ENCODE measurements around the gene CCL8.

The CCL8 gene

DNA sequence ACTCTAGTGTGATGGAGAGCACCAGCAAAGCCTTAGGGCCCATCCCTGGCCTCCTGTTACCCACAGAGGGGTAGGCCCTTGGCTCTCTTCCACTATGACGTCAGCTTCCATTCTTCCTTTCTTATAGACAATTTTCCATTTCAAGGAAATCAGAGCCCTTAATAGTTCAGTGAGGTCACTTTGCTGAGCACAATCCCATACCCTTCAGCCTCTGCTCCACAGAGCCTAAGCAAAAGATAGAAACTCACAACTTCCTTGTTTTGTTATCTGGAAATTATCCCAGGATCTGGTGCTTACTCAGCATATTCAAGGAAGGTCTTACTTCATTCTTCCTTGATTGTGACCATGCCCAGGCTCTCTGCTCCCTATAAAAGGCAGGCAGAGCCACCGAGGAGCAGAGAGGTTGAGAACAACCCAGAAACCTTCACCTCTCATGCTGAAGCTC, at the start of gene CCL8:
Gene CCL8 (plus strand): TSS at position 397 of the 445 bp plus-strand sequence. CDS start 67 bp downstream, outside the sequence.
- no peak for DNase-seq

DNA sequence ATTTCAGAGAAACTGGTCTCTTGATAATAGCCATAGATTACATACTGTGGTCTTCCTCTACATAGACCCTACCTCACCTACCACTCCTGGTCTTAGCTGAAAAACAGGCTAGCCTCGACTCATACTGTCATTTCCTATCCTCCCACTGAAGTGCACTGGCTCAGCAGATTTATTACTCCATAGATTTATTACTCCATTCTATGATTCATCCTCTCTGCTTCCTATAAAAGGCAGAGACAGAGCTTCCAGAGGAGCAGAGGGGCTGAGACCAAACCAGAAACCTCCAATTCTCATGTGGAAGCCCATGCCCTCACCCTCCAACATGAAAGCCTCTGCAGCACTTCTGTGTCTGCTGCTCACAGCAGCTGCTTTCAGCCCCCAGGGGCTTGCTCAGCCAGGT, 49.3 kb upstream of the CCL8 start, which contains the start of gene CCL7:
Gene CCL7 (plus strand): TSS at position 253 of the 400 bp plus-strand sequence. CDS start 70 bp downstream, at position 323.
- no peak for DNase-seq

DNA sequence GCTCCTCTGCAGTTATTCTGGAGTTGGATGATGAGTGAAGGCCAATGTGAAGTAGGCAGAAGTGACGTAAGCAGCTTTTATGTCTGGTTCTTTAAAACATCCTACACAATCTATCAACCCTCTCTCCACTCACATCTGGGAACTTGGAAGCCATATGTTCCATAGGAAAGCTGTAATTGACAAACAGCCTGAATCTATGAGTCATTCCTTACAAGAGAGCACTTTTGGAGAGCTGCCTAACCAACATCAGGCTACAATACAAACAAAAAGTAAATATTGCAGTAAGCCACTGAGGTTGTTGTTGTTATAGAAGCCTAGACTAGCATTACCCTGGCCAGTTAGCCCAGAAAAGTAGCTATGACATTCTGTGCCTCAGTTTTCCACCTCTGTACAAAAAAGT, 43.4 kb upstream of the CCL8 start:
- DNase-seq, result no peak

DNA sequence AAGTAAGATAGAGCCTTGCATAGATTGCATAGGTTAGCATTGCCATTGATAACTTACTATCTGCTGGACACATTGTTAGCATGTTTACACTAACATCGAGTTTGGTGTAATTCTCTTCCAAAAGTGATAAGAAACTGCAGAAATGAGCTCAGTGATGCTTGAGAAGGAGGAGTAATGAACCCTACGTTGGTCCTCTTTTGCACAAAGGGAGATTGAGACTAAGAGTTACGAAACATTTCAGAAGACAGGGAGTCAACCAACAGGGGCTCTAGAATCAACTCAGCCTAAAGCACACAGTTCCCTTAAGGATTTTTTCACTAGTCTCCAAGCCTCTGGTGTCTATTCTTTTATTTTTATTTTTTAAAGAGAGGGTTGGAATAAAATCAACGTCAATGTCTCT, 42.4 kb upstream of the CCL8 start:
- no peak for DNase-seq

DNA sequence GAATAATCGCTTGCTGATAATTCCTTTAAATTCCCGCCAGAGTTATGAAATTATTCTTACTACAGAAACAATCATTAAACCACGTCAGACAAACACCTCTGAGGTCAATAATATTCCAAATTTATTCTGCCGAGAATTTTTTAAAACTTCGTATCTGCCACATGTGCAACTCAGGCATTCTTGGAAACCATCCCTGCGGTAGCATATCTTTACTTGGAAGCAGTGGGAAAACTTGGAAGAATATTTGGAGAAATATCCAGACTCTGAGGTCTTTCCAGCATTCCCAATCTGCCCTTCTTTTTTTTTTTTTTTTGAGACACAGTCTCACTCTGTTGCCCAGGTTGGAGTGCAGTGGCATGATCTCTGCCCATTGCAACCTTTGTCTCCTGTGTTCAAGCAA, 35.7 kb upstream of the CCL8 start:
- no peak for DNase-seq

DNA sequence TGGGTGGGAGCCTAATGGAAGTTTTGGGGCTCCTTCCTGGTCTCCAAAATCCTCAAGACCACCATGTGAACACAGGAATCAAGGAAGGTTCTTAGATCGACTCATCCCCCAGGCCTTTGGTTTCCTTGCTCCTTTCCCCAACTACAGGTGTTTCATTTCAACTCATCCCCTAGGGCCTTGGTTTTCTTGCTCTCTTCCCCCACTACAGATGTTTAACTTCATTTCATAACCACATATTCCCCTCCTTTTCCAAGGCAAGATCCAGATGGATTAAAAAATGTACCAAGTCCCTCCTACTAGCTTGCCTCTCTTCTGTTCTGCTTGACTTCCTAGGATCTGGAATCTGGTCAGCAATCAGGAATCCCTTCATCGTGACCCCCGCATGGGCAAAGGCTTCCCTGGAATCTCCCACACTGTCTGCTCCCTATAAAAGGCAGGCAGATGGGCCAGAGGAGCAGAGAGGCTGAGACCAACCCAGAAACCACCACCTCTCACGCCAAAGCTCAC, 33.9 kb upstream of the CCL8 start, which contains the start of gene CCL11:
Gene CCL11 (plus strand): TSS at position 457 of the 507 bp plus-strand sequence. CDS start 67 bp downstream, outside the sequence.
- no peak for DNase-seq

DNA sequence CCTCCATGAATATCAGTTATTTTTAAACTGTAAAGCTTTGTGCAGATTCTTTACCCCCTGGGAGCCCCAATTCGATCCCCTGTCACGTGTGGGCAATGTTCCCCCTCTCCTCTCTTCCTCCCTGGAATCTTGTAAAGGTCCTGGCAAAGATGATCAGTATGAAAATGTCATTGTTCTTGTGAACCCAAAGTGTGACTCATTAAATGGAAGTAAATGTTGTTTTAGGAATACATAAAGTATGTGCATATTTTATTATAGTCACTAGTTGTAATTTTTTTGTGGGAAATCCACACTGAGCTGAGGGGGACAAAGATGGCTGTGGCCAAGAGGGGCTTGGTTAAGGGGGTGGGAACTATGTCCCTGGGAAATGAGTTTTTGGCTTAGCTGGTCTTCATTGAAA, 31.4 kb upstream of the CCL8 start:
- no peak for DNase-seq

DNA sequence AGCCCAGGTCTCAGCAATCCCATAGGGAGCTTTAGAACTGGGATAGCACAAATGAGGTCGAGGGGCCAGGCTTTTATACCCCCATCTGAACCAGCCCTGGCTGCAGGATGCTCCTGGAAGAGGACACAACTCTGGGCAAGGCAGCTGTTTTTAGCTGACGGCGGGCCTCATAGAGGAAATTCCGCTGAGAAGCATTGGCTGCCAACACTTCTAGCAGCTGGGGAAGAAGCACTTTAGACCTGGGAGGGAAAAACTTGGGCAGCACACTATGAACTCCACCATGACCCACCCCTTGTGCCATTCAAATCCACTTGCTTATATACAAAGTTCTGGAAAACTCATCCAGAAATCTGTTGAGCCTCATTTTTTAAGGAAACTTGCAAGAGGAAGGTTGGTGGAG, 28.6 kb upstream of the CCL8 start:
- DNase-seq, result no peak

DNA sequence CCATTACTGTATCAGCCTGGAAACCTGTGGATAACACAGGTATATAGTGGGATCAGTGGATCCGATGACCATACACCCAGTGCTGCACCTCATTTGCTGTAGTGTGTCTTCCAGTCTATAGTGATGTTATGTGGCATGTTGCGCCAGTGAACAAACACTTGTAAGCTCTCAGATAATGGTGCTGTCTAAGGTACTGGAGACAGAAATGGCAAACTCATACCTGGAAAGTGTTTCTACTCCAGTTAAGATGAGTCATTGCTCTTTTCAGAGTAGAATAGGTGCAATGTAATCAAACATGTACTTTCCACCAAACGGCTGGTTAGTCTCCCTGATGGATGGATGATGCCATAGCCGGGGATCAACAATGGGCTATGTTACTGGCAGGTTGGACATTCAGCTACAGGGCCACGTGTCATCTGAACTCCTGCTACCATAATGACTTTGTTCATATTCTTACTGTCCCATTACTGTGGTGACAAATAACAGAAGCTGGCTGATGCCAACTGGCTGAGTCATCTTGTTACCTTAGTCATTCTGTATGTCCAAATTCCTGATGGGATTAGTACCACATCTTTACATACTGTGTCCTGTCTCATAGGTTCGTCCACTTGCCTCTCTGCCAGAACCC, 27.4 kb upstream of the CCL8 start:
- DNase-seq, result no peak

DNA sequence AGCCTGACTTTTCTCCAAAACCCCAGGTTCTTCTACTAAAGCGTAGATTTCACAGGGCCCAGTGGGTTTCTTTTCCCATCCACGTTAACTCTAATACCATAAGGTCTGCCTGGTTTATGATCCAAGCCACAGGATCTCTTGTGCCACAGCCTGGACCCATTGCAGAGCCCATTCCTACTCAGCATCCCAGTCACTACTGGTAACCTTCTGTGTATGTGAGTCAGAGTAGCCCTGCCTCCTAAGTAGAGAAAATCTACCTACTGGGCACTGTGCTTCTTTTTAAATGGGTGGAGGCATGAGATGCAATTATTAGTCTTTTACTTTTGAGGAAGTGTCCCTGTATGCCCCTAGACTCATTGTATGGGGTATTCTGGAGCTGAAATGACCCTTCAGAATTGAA, 20.2 kb upstream of the CCL8 start:
- no peak for DNase-seq

DNA sequence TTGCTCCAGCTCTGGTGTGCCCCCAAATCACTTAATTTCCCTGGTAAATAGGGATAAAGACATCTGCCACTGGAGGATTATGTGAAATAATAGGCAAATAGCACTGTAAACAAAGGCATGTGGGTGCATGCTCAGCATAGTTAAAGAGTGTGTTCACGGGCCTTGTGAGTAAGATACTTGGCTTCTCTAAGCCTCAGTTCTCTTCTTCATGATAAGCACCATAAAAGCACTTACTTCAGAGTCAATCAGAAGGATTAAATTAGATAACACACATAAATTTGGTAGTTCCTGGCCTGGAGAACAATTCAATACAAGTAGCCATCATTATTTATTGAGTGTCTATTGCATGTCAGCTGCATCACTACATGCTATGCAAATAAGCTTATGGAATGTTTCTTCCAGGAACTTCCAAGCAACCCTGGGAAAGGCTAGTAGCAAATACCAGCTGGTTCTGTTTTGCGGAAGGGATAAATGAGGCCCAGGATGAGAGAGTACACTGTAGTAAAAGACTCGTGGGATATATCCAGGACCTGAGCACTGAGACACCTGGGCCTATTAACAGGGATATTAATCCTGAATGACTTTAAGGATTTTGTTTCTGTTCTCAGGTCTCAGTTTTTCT, 19.2 kb upstream of the CCL8 start:
- DNase-seq, result no peak

DNA sequence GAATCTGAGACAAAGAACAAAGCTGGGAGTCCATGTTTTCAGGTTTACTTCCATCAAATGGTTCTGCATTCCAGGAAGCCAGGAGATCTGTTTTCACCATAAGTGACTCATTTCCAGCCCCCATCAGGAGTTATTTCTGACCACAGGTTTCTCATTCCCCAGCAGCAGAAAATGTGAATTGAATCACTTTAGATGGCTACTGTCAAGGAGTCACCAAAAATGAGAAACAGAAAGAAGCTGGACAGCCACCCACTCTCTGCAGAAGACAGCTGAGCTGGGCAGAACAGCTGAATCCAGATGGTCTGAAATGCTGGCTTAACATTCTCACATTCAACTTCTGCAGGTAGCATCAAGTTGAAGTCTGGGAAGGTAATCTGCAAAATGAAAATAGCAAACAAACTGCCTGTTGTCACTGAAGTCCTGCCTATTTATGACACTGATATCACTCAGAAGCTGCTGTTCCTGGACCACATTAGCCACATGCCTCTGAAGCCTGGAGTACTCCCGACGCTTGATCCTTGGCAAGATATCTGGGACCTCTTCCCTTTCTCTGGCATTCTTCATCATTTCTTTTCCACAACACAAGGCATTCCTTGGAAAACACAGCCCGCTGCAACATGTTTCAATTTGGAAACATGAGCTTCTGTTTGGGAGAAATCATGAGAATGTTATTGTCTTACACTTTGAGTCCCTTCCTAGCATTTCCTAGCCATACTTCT, 18.4 kb upstream of the CCL8 start:
- DNase-seq, result no peak

DNA sequence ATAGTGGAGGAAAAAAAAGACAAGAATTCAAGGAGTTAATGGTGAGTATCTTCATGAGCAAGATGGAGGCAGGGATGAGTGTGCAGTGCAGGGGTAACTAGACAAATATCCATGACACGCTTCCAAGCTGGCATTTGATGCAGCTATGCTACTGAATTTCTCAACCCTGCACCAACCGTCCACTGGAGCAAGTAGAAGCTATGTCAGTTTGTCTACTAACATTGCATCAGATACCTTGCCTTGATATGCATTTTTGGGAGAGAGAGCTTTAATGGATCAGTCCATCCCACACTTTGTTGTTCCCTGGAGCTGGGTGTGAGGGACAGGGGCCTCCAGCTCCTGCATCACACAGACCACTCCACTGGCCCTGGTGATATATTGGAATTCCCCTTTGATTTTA, 17.2 kb upstream of the CCL8 start:
- no peak for DNase-seq

DNA sequence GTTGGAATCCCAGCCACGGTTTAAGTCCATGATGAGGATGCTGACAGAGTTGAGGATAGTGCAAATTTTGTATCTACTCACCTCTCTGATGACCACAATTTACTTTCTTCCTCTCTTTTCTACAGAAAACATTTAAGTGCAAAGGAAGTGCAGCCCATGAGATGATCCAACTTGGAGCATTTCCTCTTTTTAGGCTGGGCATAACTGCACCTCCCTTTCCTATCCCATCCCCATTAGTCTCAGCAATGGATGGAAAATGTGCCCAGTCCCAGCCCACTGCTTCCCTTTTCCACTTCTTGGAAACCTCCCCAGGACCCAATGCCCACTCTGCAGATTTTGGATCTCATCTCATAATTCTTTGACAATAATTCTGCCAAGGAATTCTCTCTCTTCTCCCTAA, 16.6 kb upstream of the CCL8 start:
- DNase-seq, result no peak

DNA sequence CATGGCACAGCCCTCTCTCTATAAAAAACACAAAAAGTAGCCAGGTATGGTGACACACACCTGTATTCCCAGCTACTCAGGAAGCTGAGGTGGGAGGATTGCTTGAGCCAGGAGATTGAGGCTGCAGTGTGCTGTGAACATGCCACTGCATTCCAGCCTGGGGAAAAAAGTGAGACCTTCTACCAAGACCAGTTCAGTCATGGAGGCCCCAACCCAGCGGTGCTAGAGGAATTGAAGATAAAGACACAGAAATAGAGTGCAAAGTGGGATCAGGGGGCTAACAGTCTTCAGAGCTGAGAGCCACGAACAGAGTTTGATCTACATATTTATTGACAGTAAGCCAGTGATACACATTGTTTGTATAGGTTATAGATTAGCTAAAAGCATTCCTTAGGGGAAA, 15.6 kb upstream of the CCL8 start:
- DNase-seq, result no peak

DNA sequence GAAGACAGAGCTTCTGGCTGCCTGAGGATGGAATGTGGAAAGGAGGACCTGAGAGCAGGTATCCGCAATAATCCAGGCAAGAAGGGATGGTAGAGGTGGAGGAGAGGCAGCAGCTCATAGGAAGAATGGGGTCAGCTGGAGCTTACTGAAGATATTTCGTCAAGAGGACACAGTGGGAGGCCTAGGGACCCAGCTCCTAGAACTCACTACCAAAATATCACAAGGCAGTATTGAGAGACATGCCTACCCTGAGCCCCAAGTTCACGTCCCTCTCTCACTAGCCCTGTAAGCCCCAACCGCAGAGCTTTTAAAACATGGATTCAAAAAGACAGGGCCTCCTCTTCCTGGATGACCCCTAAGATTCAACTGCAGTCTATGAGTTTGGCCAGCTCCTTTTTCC, 14.2 kb upstream of the CCL8 start:
- no peak for DNase-seq

DNA sequence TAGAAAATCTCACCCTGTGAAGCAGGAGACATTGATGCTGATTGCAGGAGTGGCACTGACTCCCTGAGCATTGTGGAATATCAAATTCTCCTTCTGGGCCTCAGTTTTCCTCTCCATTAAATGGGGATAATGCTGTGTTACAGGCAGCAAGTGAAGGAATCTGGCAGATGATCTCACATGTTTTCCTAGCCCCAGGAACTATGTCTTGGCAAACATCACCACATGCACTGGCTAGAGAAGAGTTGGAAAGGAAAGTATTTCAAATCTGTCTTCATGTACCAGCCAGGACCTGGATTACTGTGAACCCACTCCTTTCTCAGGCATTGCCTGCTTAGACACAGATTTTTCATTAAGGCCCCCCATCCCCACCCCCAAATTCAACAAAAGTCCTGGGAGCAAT, 13.6 kb upstream of the CCL8 start:
- no peak for DNase-seq

DNA sequence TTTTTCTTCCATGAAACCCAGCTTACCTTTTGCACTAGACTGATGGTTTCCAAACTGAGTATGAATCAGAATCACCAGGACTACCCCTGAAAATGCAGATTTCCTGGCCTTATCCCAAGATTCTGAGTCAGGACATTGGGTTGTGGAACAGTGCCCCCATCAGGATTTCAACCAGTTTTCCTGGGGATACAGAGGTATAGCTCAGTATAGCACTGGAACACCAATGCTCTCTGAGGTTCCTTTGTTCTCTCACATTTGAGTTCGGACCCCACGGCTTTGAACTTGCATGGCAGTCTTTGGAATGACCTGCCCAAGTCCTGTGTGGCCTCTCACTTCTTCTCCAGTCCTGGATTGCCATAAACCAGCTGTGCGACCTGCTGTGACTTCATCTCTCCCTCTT, 12.8 kb upstream of the CCL8 start:
- no peak for DNase-seq

DNA sequence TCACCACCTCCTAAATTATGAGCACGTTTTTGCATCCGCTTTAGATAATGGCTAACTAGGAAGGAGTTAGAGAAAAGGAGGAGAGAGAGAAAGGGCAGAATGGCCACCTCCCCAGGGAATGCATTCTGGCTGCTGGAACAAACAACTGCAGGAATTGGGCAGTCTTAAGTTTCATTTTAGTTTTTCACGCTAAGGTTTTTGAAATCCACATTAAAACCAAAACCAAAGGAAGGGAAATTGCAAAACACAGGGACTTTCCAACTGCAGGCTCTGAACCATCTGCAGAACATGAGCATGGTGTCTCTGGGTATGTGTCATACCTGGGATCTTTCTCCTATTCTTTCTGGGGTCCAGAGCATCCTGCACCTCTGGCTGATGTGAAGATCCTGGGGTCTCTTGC, 12.1 kb upstream of the CCL8 start:
- no peak for DNase-seq

DNA sequence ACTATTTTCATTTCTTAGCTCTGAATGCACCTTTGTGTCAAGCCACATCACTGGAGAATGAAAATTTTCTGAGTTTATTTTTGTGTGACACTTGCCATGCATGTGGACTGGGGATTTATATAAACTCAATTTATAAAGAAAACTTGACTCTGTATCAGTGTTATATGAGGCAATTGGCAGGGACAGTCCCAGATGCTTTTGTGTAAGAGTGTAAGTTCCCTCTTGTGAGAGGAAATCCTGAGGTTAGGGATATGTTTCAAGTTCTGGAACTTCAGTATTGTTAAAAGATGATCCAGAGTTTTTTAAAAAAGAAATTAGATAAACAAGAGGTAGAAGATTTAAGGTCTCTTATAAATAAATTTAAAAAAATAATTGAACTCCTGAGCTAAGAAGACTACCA, 10.9 kb upstream of the CCL8 start:
- DNase-seq, result no peak

DNA sequence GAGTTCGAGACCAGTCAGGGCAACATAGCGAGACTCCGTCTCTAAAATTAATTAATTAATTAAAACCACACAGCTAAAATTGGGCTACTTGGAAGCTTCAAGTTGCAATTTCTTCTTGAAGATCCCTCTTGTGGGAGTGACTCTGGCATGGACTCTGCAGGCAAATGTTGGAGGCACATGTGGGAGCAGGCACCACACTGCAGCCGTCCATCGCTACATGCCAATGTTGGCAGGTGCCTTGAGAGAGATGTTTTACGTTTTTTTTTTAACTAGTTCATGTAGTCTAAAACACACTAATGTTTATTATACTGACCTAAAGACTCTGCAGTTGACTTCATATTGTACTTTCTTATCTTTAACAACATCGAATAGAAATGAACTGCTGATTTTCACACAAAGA, 7.9 kb upstream of the CCL8 start:
- no peak for DNase-seq

DNA sequence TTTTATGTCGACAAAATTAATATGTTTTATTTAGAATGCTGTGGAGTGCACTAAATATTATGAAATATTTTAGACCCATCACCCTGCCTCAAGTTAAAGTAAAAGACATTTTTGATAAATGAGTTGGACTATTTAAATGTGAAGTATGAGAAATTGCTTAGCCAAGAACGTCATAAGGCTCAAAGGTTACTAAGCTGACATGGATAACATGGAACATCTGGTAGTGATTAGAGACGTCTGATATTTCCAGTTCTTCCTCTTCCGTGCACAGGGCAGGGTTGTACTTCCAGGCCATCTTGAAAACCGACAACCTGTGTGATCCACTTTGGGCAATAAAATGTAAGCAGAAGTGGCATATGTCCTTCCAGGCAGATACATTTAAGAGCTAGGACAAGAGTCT, 7.2 kb upstream of the CCL8 start:
- DNase-seq, result no peak

DNA sequence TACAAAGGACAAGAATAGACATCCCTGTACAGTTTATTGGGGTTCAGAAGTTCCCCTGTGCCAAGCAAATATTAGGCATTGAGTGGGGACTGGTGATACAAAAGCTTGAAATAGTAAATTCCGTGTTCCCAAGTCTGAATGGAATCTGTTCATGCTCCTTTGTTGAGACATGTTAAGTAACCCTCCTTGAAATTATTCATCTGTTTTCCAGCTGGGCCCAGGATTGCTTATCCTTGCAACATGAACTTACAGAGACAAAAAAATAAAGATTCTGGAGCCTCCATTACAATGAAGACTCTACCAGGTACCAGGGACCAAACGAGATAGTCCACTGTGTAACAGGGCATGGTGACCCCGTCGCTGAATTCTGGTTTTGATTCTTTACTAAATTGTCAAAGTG, 6.1 kb upstream of the CCL8 start:
- DNase-seq, result no peak

DNA sequence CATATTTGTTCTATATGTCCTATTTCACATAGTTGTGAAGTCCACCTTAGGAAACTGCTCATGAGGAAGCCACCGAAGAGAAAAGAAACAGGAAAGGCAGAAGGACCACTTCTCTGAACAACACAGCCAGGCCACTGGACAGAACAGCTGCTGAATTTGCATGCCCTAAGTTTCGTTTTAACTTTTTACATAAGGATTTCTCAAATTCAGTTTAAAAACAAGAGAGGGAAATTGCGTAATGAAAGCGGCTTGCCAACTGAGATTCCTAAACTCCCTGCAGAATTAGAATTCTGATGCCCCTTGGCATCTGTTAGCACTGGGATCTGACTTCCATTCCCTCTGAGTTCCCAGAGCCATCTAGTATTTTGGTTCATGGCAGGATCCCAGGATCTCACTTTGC, 5.0 kb upstream of the CCL8 start:
- DNase-seq, result no peak
